Keratinocyte (primary cell): ENCODE measurements around the gene NTRK1. TPM values are rescaled to one million over a fixed set of nuclear protein-coding genes. Genes with fewer than 3 reads are reported as not detected.

ENCODE experiments used
- DNase-seq: peaks from one replicate; pipeline ENCODE4 v3.0.0-alpha.2; 2011; ENCODE audit warnings: low read depth, missing footprints, low spot score
- FAIRE-seq: peaks from 2 replicates; lab custom pipeline; 2011; peaks lifted over from hg19 to GRCh38; lab: Jason Lieb, UNC
- H2AFZ ChIP-seq: 2 replicates; pipeline ENCODE4 v1.6.0; 2012; ENCODE audit warnings: low read length, control low read depth, inconsistent platforms; ENCODE audit not compliant: control insufficient read depth
- H3K27ac ChIP-seq: 2 replicates; pipeline ENCODE4 v1.5.1; 2011; ENCODE audit warnings: low read length; ENCODE audit not compliant: control insufficient read depth, insufficient read depth
- H3K27me3 ChIP-seq: 3 replicates; pipeline ENCODE4 v1.6.0; 2011; ENCODE audit warnings: low read length; ENCODE audit not compliant: control insufficient read depth, insufficient read depth; ENCODE audit errors: extremely low read depth
- H3K36me3 ChIP-seq, 2 experiments: 2 replicates in 1 of 2; 3 replicates in 1 of 2; pipeline ENCODE4 v1.5.1; 2011; ENCODE audit warnings: low read length in 2 of 2, mild to moderate bottlenecking in 1 of 2; ENCODE audit not compliant: control insufficient read depth in 2 of 2, insufficient read depth in 2 of 2; ENCODE audit errors: extremely low read depth in 1 of 2
- H3K4me1 ChIP-seq: 3 replicates; pipeline ENCODE4 v1.5.1; 2011; ENCODE audit warnings: low read length; ENCODE audit not compliant: control insufficient read depth, insufficient read depth; ENCODE audit errors: extremely low read depth
- H3K4me2 ChIP-seq: 3 replicates; pipeline ENCODE4 v1.6.0; 2011; ENCODE audit warnings: low read depth, low read length; ENCODE audit not compliant: control insufficient read depth, insufficient read depth; ENCODE audit errors: extremely low read depth
- H3K4me3 ChIP-seq, 3 experiments: fragments of 200-600 bp in 1 of 3; sonication (generic) in 1 of 3; 2 replicates in 2 of 3; 3 replicates in 1 of 3; pipeline ENCODE4 v1.5.1; 2011 to 2016; ENCODE audit warnings: low read length in 3 of 3, mild to moderate bottlenecking in 3 of 3, control low read depth in 2 of 3, inconsistent platforms in 1 of 3, low read depth in 1 of 3, mixed read lengths in 1 of 3, mixed run types in 1 of 3, moderate library complexity in 1 of 3; ENCODE audit not compliant: control insufficient read depth in 2 of 3, insufficient read depth in 2 of 3; ENCODE audit errors: extremely low read depth in 1 of 3
- H3K79me2 ChIP-seq: 2 replicates; pipeline ENCODE4 v1.6.0; 2012; ENCODE audit warnings: low read length; ENCODE audit not compliant: control insufficient read depth, insufficient read depth
- H3K9ac ChIP-seq: 3 replicates; pipeline ENCODE4 v1.6.0; 2011; ENCODE audit warnings: low read length; ENCODE audit not compliant: control insufficient read depth, insufficient read depth; ENCODE audit errors: extremely low read depth
- H3K9me1 ChIP-seq: 3 replicates; pipeline ENCODE4 v1.6.0; 2011; ENCODE audit warnings: low read length; ENCODE audit not compliant: control insufficient read depth, insufficient read depth; ENCODE audit errors: extremely low read depth
- H3K9me3 ChIP-seq: 2 replicates; pipeline ENCODE4 v1.5.1; 2012; ENCODE audit warnings: low read depth, low read length; ENCODE audit not compliant: control insufficient read depth
- H4K20me1 ChIP-seq: 3 replicates; pipeline ENCODE4 v1.6.0; 2011; ENCODE audit warnings: low read length; ENCODE audit not compliant: control insufficient read depth, insufficient read depth; ENCODE audit errors: extremely low read depth
- EZH2 ChIP-seq: IDR thresholded peaks from one replicate; pipeline ENCODE4 v1.6.1; 2012; ENCODE audit warnings: inconsistent platforms, mild to moderate bottlenecking, low read length, moderate library complexity
- dilution Hi-C: fragments of 300-500 bp; cut with MboI; formaldehyde crosslinking; loops from one replicate; pipeline ENCODE4 v1.7.0; 2020; ENCODE audit warnings: low sequenced_read_pairs; ENCODE audit not compliant: extremely low pct_ligation_motif_present
- polyA plus RNA-seq, 5 experiments: library from polyadenylated mRNA; depleted of rRNA in 3 of 5; stranded (reverse) in 3 of 5; stranded (forward) in 1 of 5; unstranded in 1 of 5; fragments of >200 nt; gene quantifications; 1 replicate in 1 of 5; 2 replicates in 3 of 5; 3 replicates in 1 of 5; pipeline versions ENCODE4 v1.2.1 to v1.2.3, GENCODE V29; 2011 to 2012; ENCODE audit warnings: missing spikeins in 2 of 5, low read depth in 1 of 5, low replicate concordance in 1 of 5
- TF ChIP-seq, protein P1 (sequence below), 3 experiments: IDR thresholded peaks in 1 of 3; conservative IDR thresholded peaks in 1 of 3; optimal IDR thresholded peaks in 1 of 3; 2 replicates in 2 of 3; 3 replicates in 1 of 3; pipeline versions ENCODE3 to v1.5.1; 2011; ENCODE audit warnings: low read length in 3 of 3, mild to moderate bottlenecking in 3 of 3, moderate library complexity in 2 of 3, control low read depth in 1 of 3, inconsistent platforms in 1 of 3; ENCODE audit not compliant: insufficient read depth in 2 of 3; ENCODE audit errors: extremely low read depth in 1 of 3

NTRK1 gene
- polyA plus RNA-seq, 1 donor (not counting 4 experiments of a cell fraction or from before 2014, with no cell fraction given), result 0.03 TPM

GRCh38 chr1:156874142-156874541, 13.5 kb downstream of the NTRK1 start:
- TF ChIP-seq EZH2, result no peak
- TF ChIP-seq, protein P1, sequence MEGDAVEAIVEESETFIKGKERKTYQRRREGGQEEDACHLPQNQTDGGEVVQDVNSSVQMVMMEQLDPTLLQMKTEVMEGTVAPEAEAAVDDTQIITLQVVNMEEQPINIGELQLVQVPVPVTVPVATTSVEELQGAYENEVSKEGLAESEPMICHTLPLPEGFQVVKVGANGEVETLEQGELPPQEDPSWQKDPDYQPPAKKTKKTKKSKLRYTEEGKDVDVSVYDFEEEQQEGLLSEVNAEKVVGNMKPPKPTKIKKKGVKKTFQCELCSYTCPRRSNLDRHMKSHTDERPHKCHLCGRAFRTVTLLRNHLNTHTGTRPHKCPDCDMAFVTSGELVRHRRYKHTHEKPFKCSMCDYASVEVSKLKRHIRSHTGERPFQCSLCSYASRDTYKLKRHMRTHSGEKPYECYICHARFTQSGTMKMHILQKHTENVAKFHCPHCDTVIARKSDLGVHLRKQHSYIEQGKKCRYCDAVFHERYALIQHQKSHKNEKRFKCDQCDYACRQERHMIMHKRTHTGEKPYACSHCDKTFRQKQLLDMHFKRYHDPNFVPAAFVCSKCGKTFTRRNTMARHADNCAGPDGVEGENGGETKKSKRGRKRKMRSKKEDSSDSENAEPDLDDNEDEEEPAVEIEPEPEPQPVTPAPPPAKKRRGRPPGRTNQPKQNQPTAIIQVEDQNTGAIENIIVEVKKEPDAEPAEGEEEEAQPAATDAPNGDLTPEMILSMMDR (optimal IDR thresholded peaks at IDR 0.05 in 1 of 3, IDR thresholded peaks at IDR 0.05 in 1 of 3, conservative IDR thresholded peaks at IDR 0.05 in 1 of 3; ENCODE audit: extremely low read depth in 1 of 3, insufficient read depth in 2 of 3, low read length in 3 of 3), result no peak
- peaks cover 13% of the 10 kb centered on the region for H3K4me1 ChIP-seq
- no peak overlapping the region for H3K9ac ChIP-seq
- no peak overlapping the region for H2AFZ ChIP-seq
- dilution Hi-C loops, result no loop called here
- DNase-seq (no peak), FAIRE-seq (no peak)
- H3K4me3 ChIP-seq, result no peak overlapping the region
- H3K9me1 ChIP-seq, result no peaks in the 10 kb centered on the region
- no peaks in the 10 kb centered on the region for H3K79me2 ChIP-seq
- no peak overlapping the region for H3K27ac ChIP-seq
- no peaks in the 10 kb centered on the region for H3K9me3 ChIP-seq
- no peaks in the 10 kb centered on the region for H4K20me1 ChIP-seq
- H3K27me3 ChIP-seq, result peaks cover 34% of the 10 kb centered on the region
- H3K4me2 ChIP-seq, result no peak overlapping the region
- no peaks in the 10 kb centered on the region for H3K36me3 ChIP-seq

DNA sequence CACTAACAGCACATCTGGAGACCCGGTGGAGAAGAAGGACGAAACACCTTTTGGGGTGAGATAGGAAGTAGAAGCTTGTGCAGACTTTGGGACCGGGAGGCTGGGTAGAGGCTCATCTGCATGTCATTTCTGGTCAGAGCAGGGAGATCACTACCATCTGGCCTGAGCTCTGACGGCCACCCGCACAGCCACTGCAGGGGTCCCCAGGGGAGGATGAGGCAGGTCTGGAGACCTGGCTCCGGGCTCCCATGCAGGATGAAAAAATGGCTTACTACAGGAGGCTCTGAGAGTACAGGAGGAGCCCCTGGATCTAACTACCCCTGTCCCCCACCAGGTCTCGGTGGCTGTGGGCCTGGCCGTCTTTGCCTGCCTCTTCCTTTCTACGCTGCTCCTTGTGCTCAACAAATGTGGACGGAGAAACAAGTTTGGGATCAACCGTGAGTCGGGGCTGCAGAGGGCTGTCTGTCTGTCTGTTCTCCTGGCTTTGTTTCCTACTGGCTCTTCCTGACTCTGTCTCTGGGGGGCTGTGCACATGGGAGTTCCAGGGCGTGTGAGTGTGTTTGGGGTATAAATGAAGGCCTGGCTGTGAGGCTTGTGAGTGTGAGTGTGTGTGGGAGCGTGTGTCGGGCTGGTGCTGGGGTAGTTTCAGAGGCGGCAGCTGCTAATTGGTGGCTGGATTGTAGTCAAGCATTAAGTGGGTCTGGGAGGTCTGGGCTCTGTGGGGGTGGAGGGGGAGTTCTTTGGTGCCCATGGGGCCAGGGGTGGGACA, 14.1 kb downstream of the NTRK1 start:
- no peak for DNase-seq
- no peaks in the 10 kb centered on the region for H3K79me2 ChIP-seq
- no peak for TF ChIP-seq EZH2
- TF ChIP-seq, protein P1 (optimal IDR thresholded peaks at IDR 0.05 in 1 of 3, IDR thresholded peaks at IDR 0.05 in 1 of 3, conservative IDR thresholded peaks at IDR 0.05 in 1 of 3; ENCODE audit: extremely low read depth in 1 of 3, insufficient read depth in 2 of 3, low read length in 3 of 3), result no peak
- H3K9me1 ChIP-seq, result no peaks in the 10 kb centered on the region
- H3K4me2 ChIP-seq, result no peak overlapping the region
- H3K9ac ChIP-seq, result no peak overlapping the region
- H2AFZ ChIP-seq, result no peak overlapping the region
- H3K27me3 ChIP-seq, result peaks cover 36% of the 10 kb centered on the region
- H3K36me3 ChIP-seq, result no peaks in the 10 kb centered on the region
- peaks cover 13% of the 10 kb centered on the region for H3K4me1 ChIP-seq
- H3K9me3 ChIP-seq, result no peaks in the 10 kb centered on the region
- H4K20me1 ChIP-seq, result no peaks in the 10 kb centered on the region
- dilution Hi-C loops, result no loop called here
- H3K27ac ChIP-seq, result no peak overlapping the region
- FAIRE-seq, result no peak
- H3K4me3 ChIP-seq, result no peak overlapping the region
